Measurements from ENCODE around the gene MAN1C1. TPM values are rescaled to one million over a fixed set of nuclear protein-coding genes. Genes with fewer than 3 reads are reported as not detected.

MAN1C1 gene
- total and polyA plus RNA-seq, 2 donors (not counting 3 experiments of a cell fraction or from before 2014, with no cell fraction given), result 1.5 to 4.0 TPM

DNA sequence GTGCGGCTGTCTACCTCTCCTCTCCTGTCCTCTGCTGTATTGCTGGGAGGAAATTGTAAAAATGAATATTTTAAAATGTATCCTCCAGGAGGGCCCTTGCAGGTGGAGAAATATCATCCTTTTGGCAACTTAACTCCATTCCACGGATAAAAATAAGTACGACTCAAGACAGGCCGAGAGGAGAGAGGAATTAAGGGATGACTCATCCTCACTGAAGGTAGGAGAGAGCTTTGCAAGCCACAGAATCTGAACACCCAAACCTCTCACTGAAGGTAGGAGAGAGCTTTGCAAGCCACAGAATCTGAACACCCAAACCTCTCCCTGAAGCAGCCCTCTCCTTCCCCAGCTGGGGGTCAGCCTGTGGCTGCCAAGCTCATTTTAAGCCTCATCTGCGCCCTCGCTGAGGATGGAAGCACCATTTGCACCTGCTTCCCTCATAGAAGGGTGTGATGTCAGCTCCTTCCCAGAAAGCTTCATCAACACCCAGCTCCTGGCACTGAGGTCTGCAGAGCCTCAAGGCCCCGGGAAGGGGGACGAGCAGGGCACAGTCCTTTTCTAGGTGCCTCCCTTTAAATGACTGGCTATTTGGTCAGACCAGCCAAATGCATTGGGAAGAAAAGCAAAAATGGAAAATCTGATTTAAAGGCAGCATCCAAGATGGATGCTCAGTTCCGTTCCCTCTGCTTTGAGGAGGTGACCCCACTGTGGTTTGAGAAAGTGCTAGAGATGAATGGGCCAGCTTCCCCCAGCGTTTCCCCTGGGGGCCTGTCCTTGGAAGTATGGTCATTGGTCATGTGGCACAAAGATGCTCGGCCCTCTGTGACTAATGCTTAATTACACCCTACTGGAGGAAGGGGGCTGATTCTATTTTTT, 170.5 kb downstream of the MAN1C1 start:
- dilution Hi-C loops (cut with MboI; ENCODE audit: extremely low pct_ligation_motif_present, low sequenced_read_pairs), result no loop called here

More for the DNA sequence above, 170.5 kb downstream of the MAN1C1 start:
- H3K4me3 ChIP-seq (replicated peaks in 1 of 3; ENCODE audit: insufficient read depth in 1 of 3, low read depth in 1 of 3, low read length in 3 of 3), result no peak overlapping the region
- intact Hi-C loops (cut with micrococcal nuclease), result no loop called here
- TF ChIP-seq GATA2 (IDR thresholded peaks at IDR 0.05; ENCODE audit: insufficient read depth, insufficient read length, low read depth, low read length), result no peak
- TF ChIP-seq, protein P1, sequence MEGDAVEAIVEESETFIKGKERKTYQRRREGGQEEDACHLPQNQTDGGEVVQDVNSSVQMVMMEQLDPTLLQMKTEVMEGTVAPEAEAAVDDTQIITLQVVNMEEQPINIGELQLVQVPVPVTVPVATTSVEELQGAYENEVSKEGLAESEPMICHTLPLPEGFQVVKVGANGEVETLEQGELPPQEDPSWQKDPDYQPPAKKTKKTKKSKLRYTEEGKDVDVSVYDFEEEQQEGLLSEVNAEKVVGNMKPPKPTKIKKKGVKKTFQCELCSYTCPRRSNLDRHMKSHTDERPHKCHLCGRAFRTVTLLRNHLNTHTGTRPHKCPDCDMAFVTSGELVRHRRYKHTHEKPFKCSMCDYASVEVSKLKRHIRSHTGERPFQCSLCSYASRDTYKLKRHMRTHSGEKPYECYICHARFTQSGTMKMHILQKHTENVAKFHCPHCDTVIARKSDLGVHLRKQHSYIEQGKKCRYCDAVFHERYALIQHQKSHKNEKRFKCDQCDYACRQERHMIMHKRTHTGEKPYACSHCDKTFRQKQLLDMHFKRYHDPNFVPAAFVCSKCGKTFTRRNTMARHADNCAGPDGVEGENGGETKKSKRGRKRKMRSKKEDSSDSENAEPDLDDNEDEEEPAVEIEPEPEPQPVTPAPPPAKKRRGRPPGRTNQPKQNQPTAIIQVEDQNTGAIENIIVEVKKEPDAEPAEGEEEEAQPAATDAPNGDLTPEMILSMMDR (IDR thresholded peaks at IDR 0.05; ENCODE audit: extremely low read depth in 1 of 2, insufficient read depth in 1 of 2, low read depth in 1 of 2, low read length in 2 of 2), result no peak
- TF ChIP-seq FOS (IDR thresholded peaks at IDR 0.05; ENCODE audit: borderline replicate concordance, insufficient read depth, low read length), result no peak
- no peak for TF ChIP-seq JUN (IDR thresholded peaks at IDR 0.05; ENCODE audit: borderline replicate concordance, insufficient read depth, insufficient read length, low read depth)
- TF ChIP-seq, protein P2, sequence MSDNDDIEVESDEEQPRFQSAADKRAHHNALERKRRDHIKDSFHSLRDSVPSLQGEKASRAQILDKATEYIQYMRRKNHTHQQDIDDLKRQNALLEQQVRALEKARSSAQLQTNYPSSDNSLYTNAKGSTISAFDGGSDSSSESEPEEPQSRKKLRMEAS (IDR thresholded peaks at IDR 0.05; ENCODE audit: insufficient read depth, insufficient read length), result no peak
- TF ChIP-seq EZH2 (IDR thresholded peaks at IDR 0.05; ENCODE audit: borderline replicate concordance, low read depth, low read length, severe bottlenecking), result no peak
- no peak for TF ChIP-seq MYC (IDR thresholded peaks at IDR 0.05; ENCODE audit: low read depth, low read length)
- TF ChIP-seq POLR2AphosphoS5 (IDR thresholded peaks at IDR 0.05; ENCODE audit: insufficient read depth, low read depth, low read length), result no peak
- no peak for TF ChIP-seq POLR2A (IDR thresholded peaks at IDR 0.05; ENCODE audit: low read depth, low read length)
- no peak overlapping the region for H3K4me2 ChIP-seq (ENCODE audit: insufficient read depth, low read length)
- H3K4me1 ChIP-seq (ENCODE audit: control insufficient read depth, extremely low read depth, insufficient read depth, low read length), result no peaks in the 10 kb centered on the region
- CTCF ChIA-PET, result interaction anchor here (0.9 to 1.0 kb wide), 2 partner anchors 10 to 12 kb away, joined by 3 read pairs; partner anchors contain the start of gene SELENON
- no peaks in the 10 kb centered on the region for H3K9me3 ChIP-seq (replicated peaks; ENCODE audit: control insufficient read depth, insufficient read depth, low read length)
- POLR2A ChIA-PET, result interaction anchor here (0.5 kb wide), 1 partner anchor 179 kb away, joined by 4 read pairs; no protein-coding TSS in a partner anchor
- no peak overlapping the region for H2AFZ ChIP-seq (ENCODE audit: low read depth, low read length)
- no peaks in the 10 kb centered on the region for H3K9me1 ChIP-seq (replicated peaks; ENCODE audit: control insufficient read depth, extremely low read depth, insufficient read depth, low read length)
- FAIRE-seq (no peak), DNase-seq (ENCODE audit: low read depth, low spot score) (no peak)
- H3K27me3 ChIP-seq (ENCODE audit: control insufficient read depth in 2 of 2, insufficient read depth in 2 of 2, low read length in 2 of 2), result no peaks in the 10 kb centered on the region
- no peaks in the 10 kb centered on the region for H4K20me1 ChIP-seq (replicated peaks; ENCODE audit: control insufficient read depth, extremely low read depth, insufficient read depth, low read length)
- H3K36me3 ChIP-seq (ENCODE audit: control insufficient read depth in 2 of 2, extremely low read depth in 1 of 2, insufficient read depth in 2 of 2, low read length in 2 of 2), result no peaks in the 10 kb centered on the region
- H3K79me2 ChIP-seq (ENCODE audit: control insufficient read depth, insufficient read depth, low read length), result no peaks in the 10 kb centered on the region
- no peak overlapping the region for H3K9ac ChIP-seq (replicated peaks; ENCODE audit: extremely low read depth, insufficient read depth, low read length)
- no peak overlapping the region for H3K27ac ChIP-seq (ENCODE audit: insufficient read depth, low read depth, low read length)
- BruUV-seq (replicated peaks), result no TSS peak

Data from endothelial cell of umbilical vein (primary cell).